ENCODE measurements around the gene MAPK1IP1L. TPM values are rescaled to one million over a fixed set of nuclear protein-coding genes. Genes with fewer than 3 reads are reported as not detected.
A peak's percentile ranks its signal among the peaks of the same experiment; 100 is the strongest.

MAPK1IP1L gene
- total RNA-seq = 108 and 116 TPM in 2 replicates
- total RNA-seq (2013) = 32.8 TPM
- 141 and 248 TPM in 2 replicates for polyA plus RNA-seq
- 62.6 and 118 TPM in 2 replicates for polyA minus RNA-seq

- Mint-ChIP-seq H3K27me3 (no peaks in the 10 kb centered on the region), H3K27ac (peak within 1 kb of the TSS; percentile 95), H3K4me3 (peak within 1 kb of the TSS; percentile 93), H3K4me1 (peaks cover 39% of the 10 kb centered on the region), H3K9me3 (ENCODE audit: insufficient read depth) (no peaks in the 10 kb centered on the region)
- no peak for TF ChIP-seq EZH2 (IDR thresholded peaks at IDR 0.05; ENCODE audit: borderline replicate concordance, insufficient read depth, low read depth, low read length, poor library complexity, severe bottlenecking)
- TF ChIP-seq, protein P1, sequence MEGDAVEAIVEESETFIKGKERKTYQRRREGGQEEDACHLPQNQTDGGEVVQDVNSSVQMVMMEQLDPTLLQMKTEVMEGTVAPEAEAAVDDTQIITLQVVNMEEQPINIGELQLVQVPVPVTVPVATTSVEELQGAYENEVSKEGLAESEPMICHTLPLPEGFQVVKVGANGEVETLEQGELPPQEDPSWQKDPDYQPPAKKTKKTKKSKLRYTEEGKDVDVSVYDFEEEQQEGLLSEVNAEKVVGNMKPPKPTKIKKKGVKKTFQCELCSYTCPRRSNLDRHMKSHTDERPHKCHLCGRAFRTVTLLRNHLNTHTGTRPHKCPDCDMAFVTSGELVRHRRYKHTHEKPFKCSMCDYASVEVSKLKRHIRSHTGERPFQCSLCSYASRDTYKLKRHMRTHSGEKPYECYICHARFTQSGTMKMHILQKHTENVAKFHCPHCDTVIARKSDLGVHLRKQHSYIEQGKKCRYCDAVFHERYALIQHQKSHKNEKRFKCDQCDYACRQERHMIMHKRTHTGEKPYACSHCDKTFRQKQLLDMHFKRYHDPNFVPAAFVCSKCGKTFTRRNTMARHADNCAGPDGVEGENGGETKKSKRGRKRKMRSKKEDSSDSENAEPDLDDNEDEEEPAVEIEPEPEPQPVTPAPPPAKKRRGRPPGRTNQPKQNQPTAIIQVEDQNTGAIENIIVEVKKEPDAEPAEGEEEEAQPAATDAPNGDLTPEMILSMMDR (IDR thresholded peaks at IDR 0.05) = peak; percentile 99
- Histone ChIP-seq H3K27me3 (replicated peaks in 1 of 4; ENCODE audit: control extremely low read depth in 1 of 4, control insufficient read depth in 3 of 4, insufficient read depth in 4 of 4, low read length in 3 of 4) (no peaks in the 10 kb centered on the region), H4K20me1 (ENCODE audit: control insufficient read depth, insufficient read depth, low read length, poor library complexity, severe bottlenecking) (peaks cover 22% of the 10 kb centered on the region), H3K36me3 (replicated peaks in 1 of 2; ENCODE audit: control extremely low read depth in 1 of 2, control insufficient read depth in 1 of 2, extremely low read depth in 1 of 2, insufficient read depth in 2 of 2, low read length in 1 of 2) (peaks cover 0 to 13% of the 10 kb centered on the region in 2 experiments), H3K27ac (ENCODE audit: low read length in 2 of 2) (peak within 1 kb of the TSS; percentile 100), H2AFZ (ENCODE audit: insufficient read depth, low read depth, low read length, poor library complexity, severe bottlenecking) (peak within 1 kb of the TSS; percentile 81), H3K4me3 (ENCODE audit: control extremely low read depth in 1 of 5, extremely low read depth in 1 of 5, insufficient read depth in 1 of 5, low read depth in 2 of 5, low read length in 4 of 5) (peak within 1 kb of the TSS; percentile 69 to 99 (median 97)), H3K4me2 (replicated peaks; ENCODE audit: low read depth, low read length, poor library complexity, severe bottlenecking) (peak within 1 kb of the TSS; percentile 92), H3K9ac (ENCODE audit: low read length) (peak within 1 kb of the TSS; percentile 100), H3K9me3 (ENCODE audit: control extremely low read depth in 1 of 3, control insufficient read depth in 2 of 3, insufficient read depth in 1 of 3, low read length in 2 of 3) (no peaks in the 10 kb centered on the region), H3K79me2 (ENCODE audit: control insufficient read depth, insufficient read depth, low read length) (peaks cover 52% of the 10 kb centered on the region), H3K4me1 (ENCODE audit: control insufficient read depth in 2 of 2, insufficient read depth in 2 of 2, low read length in 2 of 2) (peaks cover 18 to 25% of the 10 kb centered on the region in 2 donors)
- ChIA-PET CTCF (interaction anchor here (0.6 to 5.4 kb wide), 33 partner anchors 13 to 359 kb away, joined by 3 to 60 read pairs (median 4); partner anchors contain the start of genes ATG14, FBXO34, GCH1 and SOCS4), POLR2A (interaction anchor here (1.1 to 2.7 kb wide), 5 partner anchors 14 to 109 kb away, joined by 3 to 23 read pairs (median 5); partner anchors contain the start of genes SOCS4 and WDHD1)
- under 1% methylated on average over 85 of the region's 98 CpGs for WGBS (ENCODE audit: insufficient coverage)
- peak; percentile 95 for DNase-seq
- ATAC-seq (ENCODE audit: low read depth) = peak; percentile 93
- intact Hi-C loops (cut with micrococcal nuclease) = loop anchor here (1.0 to 5.0 kb wide), 10 partner anchors 21 to 655 kb away; partner anchors contain the start of genes CDKN3, CNIH1, DLGAP5 and FBXO34
Measured at GRCh38 chr14:55051423-55052268, at the start of gene MAPK1IP1L. Gene MAPK1IP1L, plus strand, starts transcription at chr14:55051647. Its CDS starts 10,037 bp downstream, at chr14:55061684.

- CTCF ChIA-PET = no interaction called here
- Histone ChIP-seq H3K9ac (ENCODE audit: low read length) (no peak overlapping the region), H3K4me1 (ENCODE audit: control insufficient read depth in 2 of 2, insufficient read depth in 2 of 2, low read length in 2 of 2) (no peaks in the 10 kb centered on the region), H3K27me3 (replicated peaks in 1 of 4; ENCODE audit: control extremely low read depth in 1 of 4, control insufficient read depth in 3 of 4, insufficient read depth in 4 of 4, low read length in 3 of 4) (no peaks in the 10 kb centered on the region), H3K9me3 (ENCODE audit: control extremely low read depth in 1 of 3, control insufficient read depth in 2 of 3, insufficient read depth in 1 of 3, low read length in 2 of 3) (no peaks in the 10 kb centered on the region), H3K27ac (ENCODE audit: low read length in 2 of 2) (no peak overlapping the region), H3K79me2 (ENCODE audit: control insufficient read depth, insufficient read depth, low read length) (no peaks in the 10 kb centered on the region), H3K4me2 (replicated peaks; ENCODE audit: low read depth, low read length, poor library complexity, severe bottlenecking) (no peak overlapping the region), H3K36me3 (replicated peaks in 1 of 2; ENCODE audit: control extremely low read depth in 1 of 2, control insufficient read depth in 1 of 2, extremely low read depth in 1 of 2, insufficient read depth in 2 of 2, low read length in 1 of 2) (no peaks in the 10 kb centered on the region), H2AFZ (ENCODE audit: insufficient read depth, low read depth, low read length, poor library complexity, severe bottlenecking) (no peak overlapping the region), H3K4me3 (ENCODE audit: control extremely low read depth in 1 of 5, extremely low read depth in 1 of 5, insufficient read depth in 1 of 5, low read depth in 2 of 5, low read length in 4 of 5) (no peak overlapping the region), H4K20me1 (ENCODE audit: control insufficient read depth, insufficient read depth, low read length, poor library complexity, severe bottlenecking) (no peaks in the 10 kb centered on the region)
- POLR2A ChIA-PET = no interaction called here
- no peaks in the 10 kb centered on the region for H3K4me1 Mint-ChIP-seq
- H3K9me3 Mint-ChIP-seq (ENCODE audit: insufficient read depth) = no peaks in the 10 kb centered on the region
- DNase-seq (no peak), ATAC-seq (ENCODE audit: low read depth) (no peak)
- no peak overlapping the region for H3K27ac Mint-ChIP-seq
- WGBS (ENCODE audit: insufficient coverage) = 92% methylated on average over 2 of the region's 4 CpGs
- H3K4me3 Mint-ChIP-seq = no peak overlapping the region
- intact Hi-C loops (cut with micrococcal nuclease) = no loop called here
- no peaks in the 10 kb centered on the region for H3K27me3 Mint-ChIP-seq
- TF ChIP-seq, protein P1 (IDR thresholded peaks at IDR 0.05) = no peak
- TF ChIP-seq EZH2 (IDR thresholded peaks at IDR 0.05; ENCODE audit: borderline replicate concordance, insufficient read depth, low read depth, low read length, poor library complexity, severe bottlenecking) = no peak
Measured at GRCh38 chr14:55005071-55005470, 46.4 kb upstream of the MAPK1IP1L start.
